ENCODE results near the gene AHR.

AHR gene

GRCh38 chr7:17298102-17298839 is at the start of gene AHR:
TSS of gene AHR (plus strand) at chr7:17298652. CDS start at chr7:17299265, 613 bp downstream.
- no peak for DNase-seq

DNA sequence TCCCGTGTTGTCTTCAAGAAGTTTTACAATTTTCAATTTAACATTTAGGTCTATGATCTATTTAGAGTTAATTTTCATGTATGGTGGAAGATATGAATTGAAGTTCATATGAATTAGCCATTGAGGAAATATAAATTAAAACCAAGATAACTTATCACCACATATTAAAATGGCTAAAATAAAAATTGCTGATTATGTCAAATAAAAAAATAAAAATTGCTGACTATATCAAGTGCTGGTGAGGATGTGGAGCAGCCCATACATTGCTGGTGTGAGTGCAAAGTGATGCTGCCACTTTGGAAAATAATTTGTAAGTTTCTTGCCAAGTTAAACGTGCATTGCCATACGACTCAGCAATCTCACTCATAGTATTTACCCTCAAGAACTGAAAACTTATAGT is 44.6 kb upstream of the AHR start:
- DNase-seq: no peak

DNA sequence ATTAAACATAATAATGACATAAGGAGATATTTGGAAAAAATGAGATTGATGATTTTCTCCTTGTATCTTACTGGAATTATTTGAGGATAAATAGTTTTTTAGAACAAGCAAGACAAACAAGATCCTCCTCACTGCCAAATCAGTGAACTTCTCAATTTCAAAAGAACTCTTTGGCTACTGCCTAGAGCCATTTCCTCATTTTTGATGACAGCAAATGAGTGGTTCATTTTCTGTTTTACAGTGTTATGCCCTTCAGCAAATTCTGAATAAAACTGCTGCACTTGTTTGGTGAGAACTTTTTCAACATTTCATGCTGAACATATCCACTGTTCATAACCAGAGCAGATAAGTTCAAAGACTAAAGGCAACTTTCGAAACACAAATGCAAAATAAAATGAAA is 42.5 kb upstream of the AHR start:
- DNase-seq: no peak

DNA sequence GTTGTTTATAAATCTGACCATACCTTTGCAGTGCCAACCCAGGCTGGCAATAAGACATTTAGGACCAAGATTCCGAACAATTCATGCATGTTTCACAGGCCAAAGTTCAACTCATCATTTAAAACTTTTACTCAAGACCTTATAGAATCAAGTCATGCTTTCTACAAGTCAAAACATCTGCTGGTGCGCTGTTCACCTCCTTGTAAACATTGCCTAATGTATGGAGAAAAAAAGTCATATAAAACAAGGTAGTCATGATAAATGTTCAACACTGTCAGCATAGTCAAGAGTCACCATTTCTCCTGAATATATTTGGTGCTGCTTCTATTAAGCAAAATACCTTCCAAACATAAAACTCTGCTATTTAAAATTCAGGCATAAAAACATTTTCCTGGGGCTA is 42.1 kb upstream of the AHR start:
- DNase-seq: no peak

DNA sequence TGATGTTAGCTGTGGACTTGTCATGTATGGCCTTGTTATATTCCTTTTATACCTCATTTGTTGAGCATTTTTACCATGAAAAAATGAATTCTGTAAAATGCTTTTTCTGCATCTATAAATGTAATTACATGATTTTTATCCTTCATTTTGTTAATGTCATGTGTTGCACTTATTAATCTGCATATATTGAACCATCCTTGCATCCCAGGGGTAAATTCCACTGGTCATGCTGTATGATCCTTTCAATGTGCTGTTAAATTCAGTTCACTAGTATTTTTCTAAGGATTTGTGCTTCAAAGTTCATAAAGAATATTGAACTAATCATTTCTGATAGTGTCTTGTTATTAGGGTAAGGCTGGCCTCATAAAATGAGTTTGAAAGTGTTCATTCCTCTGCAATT is 31.9 kb upstream of the AHR start:
- DNase-seq: no peak

- no peak for DNase-seq
Observed at GRCh38 chr7:17269341-17270221, 28.9 kb upstream of the AHR start.

DNA sequence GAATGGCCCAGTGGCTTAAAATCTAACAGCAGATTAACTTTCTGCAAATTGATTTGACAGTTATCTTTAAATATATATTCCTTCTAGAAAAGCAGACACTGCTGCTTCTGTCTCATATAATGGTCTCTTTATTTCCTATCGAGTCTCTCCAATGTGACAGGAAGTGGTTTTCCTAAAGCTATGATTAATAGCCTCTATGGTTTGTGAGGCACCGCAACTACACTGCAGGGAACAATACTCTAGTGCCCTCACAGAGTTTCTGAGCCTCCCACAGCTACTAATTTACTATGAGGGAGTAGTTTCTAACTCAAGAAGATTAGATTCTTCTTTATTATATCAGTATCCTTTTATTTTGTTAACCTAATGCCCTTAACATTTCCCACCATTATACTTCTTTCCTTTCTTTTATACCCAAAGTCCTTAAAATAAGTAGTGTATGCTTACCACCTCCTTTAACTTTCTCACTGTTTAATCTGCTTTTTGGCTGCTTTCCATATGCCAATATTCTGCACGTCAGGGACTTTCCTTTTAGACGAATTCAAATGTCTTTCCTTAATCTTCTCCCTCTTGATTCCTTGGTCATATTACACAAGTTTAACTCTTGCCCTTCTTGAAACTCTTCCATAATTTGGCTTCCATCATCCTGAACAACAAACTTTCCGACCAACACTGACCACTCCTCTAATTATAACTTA is 23.8 kb upstream of the AHR start:
- no peak for DNase-seq

GRCh38 chr7:17275749-17276671 is 22.4 kb upstream of the AHR start:
- DNase-seq: no peak

DNA sequence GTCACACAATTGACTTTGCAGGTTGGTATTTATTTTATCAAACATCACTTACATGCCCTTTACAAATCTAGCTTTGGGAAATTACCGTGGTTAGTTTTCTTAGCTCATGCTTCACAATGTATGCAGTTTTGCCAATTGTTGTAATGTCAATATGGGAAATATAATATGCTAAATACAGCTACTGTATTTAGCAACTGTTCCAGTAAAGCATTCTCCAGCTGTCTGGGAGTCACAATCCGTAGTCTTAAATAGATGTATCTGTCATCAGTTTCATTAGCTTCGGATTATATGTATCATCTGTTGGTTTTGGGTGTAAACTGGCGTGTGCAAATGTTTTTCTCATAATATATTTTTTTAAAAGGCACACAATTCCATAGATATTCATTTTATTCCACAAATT is 19.4 kb upstream of the AHR start:
- DNase-seq: no peak

DNA sequence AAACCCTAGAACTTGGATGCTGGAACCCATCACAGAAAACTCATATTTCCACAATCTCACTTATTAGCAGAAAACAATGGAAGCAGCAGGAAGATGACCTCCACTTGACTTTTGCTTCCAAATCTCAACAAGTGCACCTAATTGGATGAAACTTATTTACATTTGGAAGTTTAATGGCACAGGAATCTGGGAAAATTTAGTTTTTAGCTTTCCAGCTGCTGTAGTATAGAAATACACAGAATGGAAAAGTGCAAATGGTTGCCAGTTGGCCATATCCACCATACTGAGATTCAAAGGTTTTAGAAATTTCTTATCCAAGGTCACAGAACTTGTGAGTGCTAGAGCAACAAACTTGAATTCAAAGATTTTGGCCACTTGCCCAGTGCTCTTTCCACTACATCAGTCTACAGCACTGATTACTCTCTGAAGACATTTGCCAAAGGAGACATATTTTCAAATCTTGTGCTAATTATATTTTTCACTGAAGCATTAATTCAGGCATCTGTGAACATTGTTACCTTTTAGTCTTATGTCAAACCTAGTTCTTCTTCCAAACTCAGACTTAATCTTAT is 9.3 kb upstream of the AHR start:
- no peak for DNase-seq

DNA sequence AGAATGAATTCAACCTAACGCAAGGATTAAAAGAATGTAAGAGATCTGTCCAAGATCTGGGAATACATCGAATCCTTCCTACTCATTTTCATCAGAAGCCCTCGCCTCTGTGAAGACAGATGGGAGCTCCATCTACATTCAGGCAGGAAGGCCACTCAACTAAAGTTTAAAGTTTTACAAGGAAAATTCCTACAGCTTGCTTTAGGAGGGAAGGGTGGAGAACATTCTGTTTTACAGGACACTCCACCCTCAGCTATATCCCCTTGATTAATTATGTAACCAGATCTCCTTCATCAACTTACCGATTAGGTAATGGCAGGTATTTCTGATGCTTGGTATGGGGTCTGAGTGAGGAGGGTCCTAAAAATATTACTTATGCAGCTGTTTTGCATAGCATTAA is 5.6 kb upstream of the AHR start:
- no peak for DNase-seq

DNA sequence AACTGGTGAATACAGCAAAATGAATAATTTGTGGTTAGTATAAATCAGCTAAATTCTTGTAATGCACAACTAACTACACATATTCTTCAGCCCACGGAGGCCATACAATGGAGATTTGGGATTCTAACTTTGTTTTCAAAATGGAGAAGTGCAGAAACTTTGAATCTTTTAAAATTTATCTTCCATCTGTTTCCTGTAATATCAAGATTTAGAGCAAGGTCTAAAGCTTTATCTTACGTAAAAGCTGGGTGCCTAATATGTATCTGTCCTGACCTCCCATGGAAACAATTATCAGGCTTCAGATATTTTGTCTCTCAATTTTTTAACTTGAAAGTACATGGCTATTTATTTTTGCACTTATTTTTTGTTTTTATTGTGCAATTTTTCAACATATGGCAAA is 5.0 kb upstream of the AHR start:
- DNase-seq: no peak

DNA sequence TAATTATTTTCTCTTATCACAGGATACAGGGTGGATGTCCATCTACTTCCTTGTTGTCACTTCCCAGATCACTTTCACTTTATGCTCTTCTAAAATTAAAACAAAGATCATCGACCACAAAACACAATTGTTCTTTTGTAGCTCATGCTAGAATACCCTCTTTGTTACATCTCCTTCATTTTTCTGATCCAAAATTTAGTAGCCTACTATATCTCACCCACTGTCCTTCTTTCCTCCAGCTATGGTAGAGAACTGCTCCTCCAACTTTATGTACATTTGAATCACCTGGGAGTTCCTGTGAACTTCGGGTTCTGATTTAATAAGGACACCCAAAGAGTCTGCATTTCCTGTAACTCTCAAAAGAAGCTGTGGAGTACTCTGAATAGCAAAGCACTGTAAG is 1.2 kb upstream of the AHR start:
- no peak for DNase-seq

- DNase-seq: peak; percentile 79
Observed at GRCh38 chr7:17298840-17299482, 509 bp downstream of the AHR start.

DNA sequence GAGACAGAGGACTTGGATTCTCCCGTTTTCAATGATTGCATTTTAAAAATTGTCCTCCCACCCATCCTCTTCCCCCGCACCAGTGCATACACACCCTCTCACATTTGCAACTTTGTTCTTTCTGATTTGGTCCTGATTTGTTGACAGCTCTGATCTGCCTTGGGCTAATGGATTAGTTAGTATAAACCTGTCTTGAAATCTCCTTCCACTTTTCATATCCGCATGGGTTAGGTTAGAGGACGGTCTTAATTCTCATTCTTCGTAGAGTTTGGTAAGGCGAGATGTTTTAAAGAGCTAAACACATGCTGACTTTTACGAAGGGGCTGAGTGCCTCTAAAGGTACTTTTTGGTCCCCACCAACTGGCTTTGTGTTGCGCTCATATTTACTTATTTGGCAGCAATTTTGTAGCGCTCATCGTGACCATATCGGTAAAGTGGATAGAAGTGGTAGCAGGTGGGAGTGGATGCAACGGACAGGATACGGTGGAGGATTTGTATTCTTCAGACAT is 1.1 kb downstream of the AHR start:
- no peak for DNase-seq

GRCh38 chr7:17300012-17300411 is 1.6 kb downstream of the AHR start:
- DNase-seq: no peak

GRCh38 chr7:17300437-17300836 is 2.0 kb downstream of the AHR start:
- no peak for DNase-seq

DNA sequence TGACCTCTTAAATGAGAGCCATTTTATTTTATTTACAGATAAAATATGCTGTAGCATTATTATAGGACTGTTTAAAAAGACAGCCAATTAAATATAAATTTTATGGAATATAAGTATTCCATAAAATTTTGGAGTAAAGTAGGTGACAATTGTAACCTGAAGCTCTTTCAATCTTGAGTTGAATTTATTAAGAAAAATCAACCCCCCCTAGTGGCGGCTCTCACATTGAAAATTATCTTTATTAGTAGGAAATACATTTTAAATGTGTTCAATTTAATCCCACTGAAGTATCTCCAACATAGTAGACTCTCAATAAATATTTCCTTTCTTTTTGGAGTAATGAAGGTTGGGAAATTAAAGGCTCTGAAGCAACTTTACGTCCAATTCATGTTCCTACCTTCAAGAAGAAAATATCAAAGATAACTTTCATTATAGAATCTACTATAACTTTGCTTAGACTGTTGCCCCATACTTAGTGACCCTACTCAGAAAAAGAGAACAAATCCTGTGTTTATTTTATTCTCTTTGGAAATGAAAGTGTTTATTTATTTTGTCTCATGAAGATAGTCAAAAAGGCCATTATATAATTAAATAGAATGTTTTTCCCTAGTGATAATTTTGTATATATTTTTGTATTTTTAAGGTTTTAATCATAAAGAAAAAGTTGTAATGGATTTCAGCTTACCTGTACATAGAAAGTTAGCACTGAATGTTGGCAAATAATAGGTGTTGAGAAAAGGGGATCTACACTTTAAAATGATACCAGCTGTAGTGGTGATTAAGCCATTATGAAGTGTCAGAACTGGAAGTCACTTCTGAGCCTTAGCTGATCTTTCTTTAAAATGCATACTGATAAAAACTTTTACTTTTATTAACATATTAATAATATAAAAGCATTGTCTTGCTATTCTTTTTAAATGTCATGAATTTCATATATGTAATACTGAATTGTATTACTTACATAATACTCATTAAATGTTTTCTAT is 3.3 kb downstream of the AHR start:
- DNase-seq: no peak

- no peak for DNase-seq
Observed at GRCh38 chr7:17302575-17303142, 4.2 kb downstream of the AHR start.

- no peak for DNase-seq
Observed at GRCh38 chr7:17304926-17305325, 6.5 kb downstream of the AHR start.

All from retina (tissue), 1 donor.